Urinary bladder (tissue), 4 donors: ENCODE results near the gene MAN2B2. TPM values are rescaled to one million over a fixed set of nuclear protein-coding genes. Genes with fewer than 3 reads are reported as not detected.

Source experiments
- DNase-seq: peaks from one replicate; pipeline ENCODE4 v3.0.0-alpha.2; 2015; ENCODE audit errors: extremely low spot score
- H3K27ac ChIP-seq: one replicate; pipeline ENCODE4 v1.5.1; 2013; ENCODE audit warnings: low read depth, mild to moderate bottlenecking, moderate library complexity
- H3K36me3 ChIP-seq: one replicate; pipeline ENCODE4 v1.6.1; 2013; ENCODE audit warnings: mild to moderate bottlenecking, moderate library complexity; ENCODE audit not compliant: insufficient read depth
- H3K4me1 ChIP-seq: one replicate; pipeline ENCODE4 v1.6.1; 2013; ENCODE audit warnings: mild to moderate bottlenecking, moderate library complexity; ENCODE audit not compliant: insufficient read depth
- H3K4me3 ChIP-seq: one replicate; pipeline ENCODE4 v1.5.1; 2013; ENCODE audit warnings: low read depth, low read length
- WGBS: extraction: QIAGEN DNeasy Blood & Tissue Kit; methylation state at CpG from one replicate; pipeline ENCODE4 v1.1.7; 2013; 5-methylcytosine and 5-hydroxymethylcytosine counted together
- polyA plus RNA-seq: library from polyadenylated mRNA; stranded (reverse); fragments of 200-250 nt; gene quantifications from one replicate; pipeline ENCODE4 v1.2.3, GENCODE V29; 2013
- total RNA-seq: library from RNA; depleted of rRNA; stranded (reverse); fragments of >200 nt; gene quantifications from one replicate; pipeline ENCODE4 v1.2.3, GENCODE V29; 2014
- donor health status: healthy with polysubstance abuse.
- donor health status: healthy.

Gene MAN2B2
- total and polyA plus RNA-seq, 2 donors = 11.1 to 37.7 TPM

- 98% methylated on average over 6 of the region's 6 CpGs for WGBS
- DNase-seq = no peak
- Histone ChIP-seq H3K4me3 (no peak overlapping the region), H3K36me3 (peaks cover 9% of the 10 kb centered on the region), H3K27ac (no peak overlapping the region), H3K4me1 (no peaks in the 10 kb centered on the region)
Measured at GRCh38 chr4:6580353-6580752, 5.4 kb downstream of the MAN2B2 start.

GRCh38 chr4:6581566-6582121, 6.7 kb downstream of the MAN2B2 start:
- no peak overlapping the region for H3K27ac ChIP-seq
- H3K4me1 ChIP-seq = no peaks in the 10 kb centered on the region
- no peak overlapping the region for H3K4me3 ChIP-seq
- DNase-seq = no peak
- 95% methylated on average over 11 of the region's 11 CpGs for WGBS
- H3K36me3 ChIP-seq = peaks cover 9% of the 10 kb centered on the region

- H3K36me3 ChIP-seq = peaks cover 9% of the 10 kb centered on the region
- H3K4me1 ChIP-seq = no peaks in the 10 kb centered on the region
- 94% methylated on average over 4 of the region's 4 CpGs for WGBS
- DNase-seq = no peak
- H3K4me3 ChIP-seq = no peak overlapping the region
- no peak overlapping the region for H3K27ac ChIP-seq
Measured at GRCh38 chr4:6582889-6583490, 8.0 kb downstream of the MAN2B2 start.

GRCh38 chr4:6584865-6585264, 9.9 kb downstream of the MAN2B2 start:
- DNase-seq = no peak
- 91% methylated on average over 7 of the region's 7 CpGs for WGBS
- H3K4me1 ChIP-seq = no peaks in the 10 kb centered on the region
- peaks cover 6% of the 10 kb centered on the region for H3K36me3 ChIP-seq
- no peak overlapping the region for H3K27ac ChIP-seq
- H3K4me3 ChIP-seq = no peak overlapping the region

- no peak overlapping the region for H3K4me3 ChIP-seq
- H3K27ac ChIP-seq = no peak overlapping the region
- peaks cover 3% of the 10 kb centered on the region for H3K36me3 ChIP-seq
- DNase-seq = no peak
- 80% methylated on average over 26 of the region's 26 CpGs for WGBS
- no peaks in the 10 kb centered on the region for H3K4me1 ChIP-seq
Measured at GRCh38 chr4:6586715-6587325, 11.8 kb downstream of the MAN2B2 start.

GRCh38 chr4:6589444-6589843, 14.5 kb downstream of the MAN2B2 start:
- WGBS = 99% methylated on average over 4 of the region's 4 CpGs
- Histone ChIP-seq H3K36me3 (peaks cover 1% of the 10 kb centered on the region), H3K4me3 (no peak overlapping the region), H3K27ac (no peak overlapping the region), H3K4me1 (no peaks in the 10 kb centered on the region)
- no peak for DNase-seq

- no peak overlapping the region for H3K4me3 ChIP-seq
- WGBS = 86% methylated on average over 9 of the region's 9 CpGs
- H3K4me1 ChIP-seq = no peaks in the 10 kb centered on the region
- DNase-seq = no peak
- H3K27ac ChIP-seq = no peak overlapping the region
- peaks cover 1% of the 10 kb centered on the region for H3K36me3 ChIP-seq
Measured at GRCh38 chr4:6591313-6591712, 16.3 kb downstream of the MAN2B2 start.

- 76% methylated on average over 9 of the region's 9 CpGs for WGBS
- no peaks in the 10 kb centered on the region for H3K4me1 ChIP-seq
- H3K27ac ChIP-seq = no peak overlapping the region
- H3K4me3 ChIP-seq = no peak overlapping the region
- DNase-seq = no peak
- H3K36me3 ChIP-seq = peaks cover 1% of the 10 kb centered on the region
Measured at GRCh38 chr4:6591781-6592180, 16.8 kb downstream of the MAN2B2 start.

GRCh38 chr4:6592804-6593563, 18.0 kb downstream of the MAN2B2 start:
- Histone ChIP-seq H3K4me1 (no peaks in the 10 kb centered on the region), H3K36me3 (peaks cover 1% of the 10 kb centered on the region), H3K4me3 (no peak overlapping the region), H3K27ac (no peak overlapping the region)
- 91% methylated on average over 16 of the region's 16 CpGs for WGBS
- DNase-seq = no peak

- 95% methylated on average over 22 of the region's 22 CpGs for WGBS
- Histone ChIP-seq H3K4me3 (no peak overlapping the region), H3K4me1 (no peaks in the 10 kb centered on the region), H3K27ac (no peak overlapping the region), H3K36me3 (peaks cover 1% of the 10 kb centered on the region)
- no peak for DNase-seq
Measured at GRCh38 chr4:6594341-6594740, 19.4 kb downstream of the MAN2B2 start.

GRCh38 chr4:6594826-6595355, 19.9 kb downstream of the MAN2B2 start:
- DNase-seq = no peak
- Histone ChIP-seq H3K27ac (no peak overlapping the region), H3K4me1 (no peaks in the 10 kb centered on the region), H3K4me3 (no peak overlapping the region), H3K36me3 (peaks cover 3% of the 10 kb centered on the region)
- 87% methylated on average over 7 of the region's 7 CpGs for WGBS

- no peaks in the 10 kb centered on the region for H3K4me1 ChIP-seq
- H3K4me3 ChIP-seq = no peak overlapping the region
- peaks cover 2% of the 10 kb centered on the region for H3K36me3 ChIP-seq
- WGBS = 68% methylated on average over 16 of the region's 16 CpGs
- no peak for DNase-seq
- no peak overlapping the region for H3K27ac ChIP-seq
Measured at GRCh38 chr4:6595897-6596537, 21.0 kb downstream of the MAN2B2 start.

- WGBS = 94% methylated on average over 17 of the region's 17 CpGs
- peaks cover 1% of the 10 kb centered on the region for H3K36me3 ChIP-seq
- H3K4me1 ChIP-seq = no peaks in the 10 kb centered on the region
Measured at GRCh38 chr4:6596948-6597347, 22.0 kb downstream of the MAN2B2 start.

More at GRCh38 chr4:6596948-6597347, 22.0 kb downstream of the MAN2B2 start:
- H3K4me3 ChIP-seq = no peak overlapping the region
- H3K27ac ChIP-seq = no peak overlapping the region
- DNase-seq = no peak
